GM23338 (cell line): ENCODE measurements around the gene ZNF581.

Source experiments
- CREB1 ChIP-seq: fragments of 250-450 bp; sonication (Bioruptor Pico); IDR thresholded peaks from 2 replicates; pipeline ENCODE4 v1.5.0; 2020; ENCODE audit warnings: low read depth, mild to moderate bottlenecking, moderate library complexity
- CTCF ChIP-seq, 2 experiments: fragments of 200-600 bp in 1 of 2; sonication (generic) in 1 of 2; conservative IDR thresholded peaks; 2 replicates each; pipeline versions ENCODE4 v1.5.1 to v1.6.1; 2016 to 2017; ENCODE audit warnings: antibody characterized with exemption in 2 of 2, low read depth in 2 of 2, mild to moderate bottlenecking in 2 of 2, moderate library complexity in 1 of 2
- EZH2 ChIP-seq: fragments of 200-600 bp; sonication (generic); IDR thresholded peaks from one replicate; pipeline ENCODE4 v1.8.0; 2017; ENCODE audit warnings: antibody characterized with exemption, mild to moderate bottlenecking, low read depth; ENCODE audit not compliant: unreplicated experiment
- EZH2phosphoT487 ChIP-seq: fragments of 200-600 bp; sonication (generic); IDR thresholded peaks from one replicate; pipeline ENCODE4 v1.8.1; 2018; ENCODE audit warnings: antibody characterized with exemption; ENCODE audit not compliant: unreplicated experiment
- JUNB ChIP-seq: IDR thresholded peaks from one replicate; pipeline ENCODE4 v1.6.1; 2016; ENCODE audit warnings: antibody characterized with exemption; ENCODE audit not compliant: unreplicated experiment
- POLR2AphosphoS5 ChIP-seq: IDR thresholded peaks from 2 replicates; pipeline ENCODE4 v1.6.1; 2016; ENCODE audit warnings: antibody characterized with exemption, low read depth
- REST ChIP-seq: IDR thresholded peaks from one replicate; pipeline ENCODE4 v1.6.1; 2018; ENCODE audit warnings: antibody characterized with exemption; ENCODE audit not compliant: unreplicated experiment
- ZNF114 ChIP-seq: fragments of 250-450 bp; sonication (Bioruptor Pico); IDR thresholded peaks from 2 replicates; pipeline ENCODE4 v1.5.0; 2020; ENCODE audit warnings: mild to moderate bottlenecking, moderate library complexity

DNA sequence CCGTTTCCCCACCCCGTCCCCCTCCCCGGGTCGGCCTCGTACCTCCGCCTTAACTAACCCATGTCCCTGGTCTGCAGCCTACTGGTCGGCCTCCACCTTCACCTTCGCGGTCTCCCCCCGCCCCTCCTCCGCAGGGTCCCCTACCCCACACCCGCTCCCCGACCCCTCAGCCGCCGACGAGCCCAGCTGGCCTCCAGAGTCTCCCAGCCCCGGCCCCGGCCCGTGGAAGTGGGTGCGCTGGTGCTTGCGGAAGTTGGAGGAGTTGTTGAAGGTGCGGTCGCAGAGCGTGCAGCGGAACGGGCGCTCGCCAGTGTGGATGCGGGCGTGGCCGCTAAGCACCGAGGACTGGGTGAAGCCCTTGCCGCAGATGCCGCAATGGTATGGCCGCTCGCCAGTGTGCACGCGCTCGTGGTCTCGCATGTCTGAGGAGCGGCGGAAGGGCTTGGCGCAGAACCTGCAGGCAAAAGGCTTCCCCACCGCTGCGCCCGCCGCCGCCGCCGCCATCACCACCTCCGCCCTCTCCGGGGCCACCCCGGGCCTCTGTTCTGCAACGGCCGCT lies 21.7 kb upstream of the ZNF581 start:
- TF ChIP-seq CTCF (conservative IDR thresholded peaks at IDR 0.05; ENCODE audit: low read depth in 2 of 2) (no peak), EZH2 (no peak), REST (no peak), EZH2phosphoT487 (no peak), POLR2AphosphoS5 (no peak), JUNB (no peak), CREB1 (no peak), ZNF114 (CRISPR knock-in tag) (no peak)
